Astrocyte of the spinal cord (primary cell): ENCODE data around the gene POU2AF3.

Source experiments
- DNase-seq: peaks from one replicate; pipeline ENCODE4 v3.0.0; 2011; ENCODE audit warnings: low read depth, low spot score
- H3K4me3 ChIP-seq: 2 replicates; pipeline ENCODE4 v1.5.1; 2011; ENCODE audit warnings: low read depth, mild to moderate bottlenecking, low read length, moderate library complexity
- in situ Hi-C: cut with HindIII; loops from 2 replicates; pipeline ENCODE4 v1.10.0; 2017; ENCODE audit warnings: low sequenced_read_pairs
- TF ChIP-seq, protein P1 (sequence below): IDR thresholded peaks from 2 replicates; pipeline ENCODE4 v1.5.1; 2012; ENCODE audit warnings: low read depth, mild to moderate bottlenecking, low read length, inconsistent platforms

The POU2AF3 gene

DNA sequence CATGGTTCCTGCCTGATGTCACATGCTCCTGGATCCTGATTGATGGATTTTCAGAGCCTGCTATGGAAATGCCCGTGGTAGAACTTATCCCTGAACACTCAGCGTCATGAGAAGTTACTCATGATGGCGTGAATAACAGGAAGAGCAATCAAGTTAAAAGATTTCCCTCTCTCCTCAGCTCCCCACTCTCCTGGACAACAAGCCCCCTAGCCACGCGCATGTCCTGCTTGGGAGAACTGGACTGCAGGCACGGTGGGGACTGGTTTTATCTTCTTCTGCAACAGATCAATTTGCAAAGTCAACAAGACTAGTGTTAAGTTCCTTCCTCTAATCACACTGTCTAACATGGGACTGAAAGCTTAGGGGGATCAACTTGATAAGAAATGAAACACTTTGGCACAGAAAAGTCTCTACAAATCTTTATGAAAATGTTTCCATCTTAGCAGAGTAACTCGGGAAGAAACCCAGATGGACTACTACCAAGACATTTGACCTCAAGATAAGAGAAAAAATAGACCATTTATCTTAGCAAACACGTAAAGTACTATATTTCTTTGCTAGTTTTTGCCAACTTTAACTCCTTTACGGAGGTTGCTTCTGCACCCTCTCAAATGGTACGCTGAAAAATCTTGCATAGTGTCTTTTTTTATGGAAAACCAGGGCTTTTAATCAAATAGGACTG lies 53.2 kb downstream of the POU2AF3 start:
- in situ Hi-C loops = no loop called here
- no peak overlapping the region for H3K4me3 ChIP-seq
- TF ChIP-seq, protein P1, sequence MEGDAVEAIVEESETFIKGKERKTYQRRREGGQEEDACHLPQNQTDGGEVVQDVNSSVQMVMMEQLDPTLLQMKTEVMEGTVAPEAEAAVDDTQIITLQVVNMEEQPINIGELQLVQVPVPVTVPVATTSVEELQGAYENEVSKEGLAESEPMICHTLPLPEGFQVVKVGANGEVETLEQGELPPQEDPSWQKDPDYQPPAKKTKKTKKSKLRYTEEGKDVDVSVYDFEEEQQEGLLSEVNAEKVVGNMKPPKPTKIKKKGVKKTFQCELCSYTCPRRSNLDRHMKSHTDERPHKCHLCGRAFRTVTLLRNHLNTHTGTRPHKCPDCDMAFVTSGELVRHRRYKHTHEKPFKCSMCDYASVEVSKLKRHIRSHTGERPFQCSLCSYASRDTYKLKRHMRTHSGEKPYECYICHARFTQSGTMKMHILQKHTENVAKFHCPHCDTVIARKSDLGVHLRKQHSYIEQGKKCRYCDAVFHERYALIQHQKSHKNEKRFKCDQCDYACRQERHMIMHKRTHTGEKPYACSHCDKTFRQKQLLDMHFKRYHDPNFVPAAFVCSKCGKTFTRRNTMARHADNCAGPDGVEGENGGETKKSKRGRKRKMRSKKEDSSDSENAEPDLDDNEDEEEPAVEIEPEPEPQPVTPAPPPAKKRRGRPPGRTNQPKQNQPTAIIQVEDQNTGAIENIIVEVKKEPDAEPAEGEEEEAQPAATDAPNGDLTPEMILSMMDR = no peak
- DNase-seq = no peak

DNA sequence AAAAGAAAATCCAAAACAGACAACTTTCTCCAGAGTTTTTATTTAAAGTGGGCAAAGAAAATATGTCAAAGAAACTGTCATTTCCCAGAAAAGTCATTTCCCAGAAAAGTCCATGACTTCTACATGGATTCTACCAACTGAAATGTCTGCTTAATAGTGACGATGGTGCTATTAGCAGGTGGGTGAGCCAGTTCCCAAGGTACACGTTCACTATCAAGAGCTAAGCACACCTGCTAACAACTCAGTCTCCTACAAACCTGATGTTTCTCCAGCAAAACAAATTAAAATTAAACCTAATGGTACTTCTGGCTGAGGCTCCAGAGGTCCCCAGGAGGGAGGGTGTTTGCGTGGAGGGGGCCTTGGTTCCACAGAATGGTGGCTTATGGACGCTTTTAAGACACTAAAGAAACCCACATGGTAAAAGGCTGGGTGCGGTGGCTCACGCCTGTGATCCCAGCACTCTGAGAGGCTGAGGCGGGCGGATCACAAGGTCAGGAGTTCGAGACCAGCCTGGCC lies 53.9 kb downstream of the POU2AF3 start:
- no peak overlapping the region for H3K4me3 ChIP-seq
- TF ChIP-seq, protein P1 = no peak
- in situ Hi-C loops = no loop called here
- DNase-seq = no peak

DNA sequence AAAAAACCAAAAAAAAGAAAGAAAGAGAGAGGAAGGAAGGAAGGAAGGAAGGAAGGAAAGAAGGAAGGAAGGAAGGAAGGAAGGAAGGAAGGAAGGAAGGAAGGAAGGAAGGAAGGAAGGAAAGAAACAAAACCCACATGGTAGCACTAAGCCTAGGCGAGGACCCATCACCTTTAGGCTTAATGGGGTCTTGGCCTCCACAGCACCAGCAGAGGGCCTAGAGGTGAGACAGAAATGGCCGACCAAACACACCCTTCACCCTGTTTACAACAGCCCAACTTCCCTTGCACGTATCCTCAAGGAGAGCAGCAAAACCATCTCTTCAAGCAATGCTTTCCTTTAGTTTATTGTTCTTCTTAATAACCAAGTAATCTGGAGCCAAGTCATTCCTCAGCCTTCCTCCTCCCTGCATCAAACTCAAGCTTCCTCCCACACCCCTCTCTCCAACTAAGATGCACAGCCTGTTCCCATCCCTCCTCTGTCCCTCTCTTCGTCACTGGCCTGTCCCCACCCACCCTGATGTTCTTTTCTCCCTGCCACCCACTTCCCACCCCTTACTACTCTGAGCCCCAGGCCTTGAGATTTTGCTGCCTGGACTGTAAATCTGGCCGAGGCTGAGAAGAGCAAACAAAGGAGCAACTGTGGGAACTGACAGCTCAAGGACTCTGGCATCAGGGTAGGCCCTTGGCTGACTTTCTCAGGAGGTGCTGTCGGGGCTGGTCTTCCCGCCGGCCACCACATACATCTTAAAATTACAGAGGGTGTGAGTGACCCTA lies 54.8 kb downstream of the POU2AF3 start:
- no peak overlapping the region for H3K4me3 ChIP-seq
- no peak for DNase-seq
- TF ChIP-seq, protein P1 = no peak
- in situ Hi-C loops = no loop called here

DNA sequence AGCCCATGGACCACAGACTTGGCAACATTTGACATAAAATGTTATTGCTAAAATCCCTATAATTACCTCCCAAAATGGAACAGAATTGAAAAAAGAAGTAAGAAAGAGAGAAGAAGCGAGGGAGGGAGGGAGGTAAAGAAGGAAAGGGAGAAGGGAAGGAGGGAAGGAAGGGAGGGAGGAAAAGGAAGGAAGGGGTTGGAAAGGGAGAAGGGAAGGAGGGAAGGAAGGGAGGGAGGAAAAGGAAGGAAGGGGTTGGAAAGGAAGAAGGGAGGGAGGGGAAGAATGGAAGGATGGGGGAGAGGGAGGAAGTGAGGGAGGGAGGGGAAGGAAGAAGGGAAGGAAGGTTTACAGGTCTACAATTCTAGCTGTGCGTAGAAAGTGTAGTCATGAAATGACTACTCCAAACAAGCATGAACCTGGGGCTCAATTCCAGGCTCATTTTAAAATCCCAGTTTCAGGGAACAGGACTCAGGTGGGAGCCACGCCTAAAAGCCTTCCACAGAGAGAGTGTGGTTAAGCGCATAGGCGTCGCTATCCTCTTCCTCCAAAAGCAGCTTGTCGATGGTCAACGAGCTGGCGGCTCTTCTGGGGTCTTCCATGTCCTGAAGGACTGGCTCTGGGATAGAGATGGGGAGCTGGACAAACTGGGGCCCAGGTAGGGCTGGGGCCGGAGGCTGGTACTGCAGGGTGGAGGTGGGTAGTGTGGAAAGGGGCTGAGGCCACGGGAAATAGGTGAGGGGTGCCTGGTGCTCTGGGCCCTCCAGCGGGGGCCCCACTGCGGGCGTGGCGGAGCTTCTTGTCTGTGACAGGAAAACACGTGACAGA lies 55.6 kb downstream of the POU2AF3 start:
- in situ Hi-C loops = no loop called here
- H3K4me3 ChIP-seq = no peak overlapping the region
- TF ChIP-seq, protein P1 = no peak
- DNase-seq = no peak

DNA sequence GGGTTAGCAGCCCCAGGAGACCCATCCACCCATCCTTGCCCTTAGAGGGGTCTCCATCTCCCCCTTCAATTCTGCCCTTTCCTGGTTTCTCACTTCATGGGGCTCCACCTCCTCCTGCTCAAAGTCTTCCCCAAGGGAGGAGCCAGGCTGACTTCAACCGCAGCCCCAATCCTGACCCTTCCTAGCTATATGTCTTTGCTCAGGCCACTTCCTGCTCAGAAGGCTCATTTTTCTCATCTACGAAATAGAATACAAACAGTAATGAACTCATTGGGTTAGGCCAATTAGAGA lies 56.2 kb downstream of the POU2AF3 start:
- TF ChIP-seq, protein P1 = no peak
- in situ Hi-C loops = no loop called here
- no peak for DNase-seq
- no peak overlapping the region for H3K4me3 ChIP-seq

DNA sequence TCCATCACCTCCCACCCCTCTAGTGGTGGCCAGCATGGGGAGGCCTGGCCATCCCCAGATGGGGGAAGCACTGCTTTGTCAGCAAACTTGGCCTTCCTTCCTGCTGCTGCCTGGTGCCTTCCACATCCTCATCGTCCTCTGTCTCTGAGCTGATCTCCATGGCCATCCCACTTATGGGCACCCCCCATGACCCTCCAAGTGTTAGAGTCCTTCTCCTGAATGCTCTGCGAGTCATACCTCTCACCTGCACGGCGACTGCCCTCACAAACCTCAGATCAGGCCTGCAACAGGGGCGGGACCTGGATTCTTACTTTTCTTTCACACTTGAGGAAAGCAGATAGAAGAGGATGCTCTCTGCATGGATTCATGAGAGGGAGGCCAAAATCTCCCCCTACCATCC lies 56.8 kb downstream of the POU2AF3 start:
- in situ Hi-C loops = no loop called here
- TF ChIP-seq, protein P1 = no peak
- H3K4me3 ChIP-seq = no peak overlapping the region
- DNase-seq = no peak
